ENCODE results near the gene KLHL11.

GRCh38 chr17:41914358-41914766, 49.1 kb upstream of the KLHL11 start:
- TF ChIP-seq CTCF (conservative IDR thresholded peaks at IDR 0.05 in 1 of 2, IDR thresholded peaks at IDR 0.05 in 1 of 2; ENCODE audit: low read depth in 1 of 2, low read length in 2 of 2), result no peak
- no peak for TF ChIP-seq EZH2 (IDR thresholded peaks at IDR 0.05; ENCODE audit: low read length, missing control alignments)
